PC-9 (cell line): ENCODE data around the gene MLEC. TPM values are rescaled to one million over a fixed set of nuclear protein-coding genes. Genes with fewer than 3 reads are reported as not detected.

Source experiments
- BruUV-seq: library from RNA; stranded (reverse); fragments of 400-500 nt; replicated peaks from 2 replicates; lab custom pipeline; 2021; lab: Mats Ljungman, UMichigan
- CTCF ChIA-PET: fragments of 300-600 bp; sonication (Branson Sonifier 250); formaldehyde crosslinking; loops from one replicate; lab custom pipeline; 2022; ENCODE audit warnings: antibody characterized with exemption; lab: Charles Lee
- POLR2A ChIA-PET: fragments of 300-600 bp; sonication (Branson Sonifier 250); formaldehyde crosslinking; loops from one replicate; lab custom pipeline; 2022; ENCODE audit warnings: antibody characterized with exemption; ENCODE audit not compliant: unreplicated experiment; lab: Charles Lee
- DNase-seq, 2 experiments: peaks; one replicate each; pipeline versions ENCODE4 v3.0.0 to v3.0.0-alpha.2; 2015 to 2022; ENCODE audit warnings: mixed read lengths in 1 of 2
- H2AFZ ChIP-seq: fragments of 200-600 bp; sonication (generic); 2 replicates; pipeline ENCODE4 v1.8.1; 2017; ENCODE audit warnings: antibody characterized with exemption
- H3F3A ChIP-seq: fragments of 200-600 bp; sonication (generic); 2 replicates; pipeline ENCODE4 v1.8.1; 2017; ENCODE audit warnings: antibody characterized with exemption, mild to moderate bottlenecking, low read depth; ENCODE audit not compliant: insufficient read depth
- H3K27ac ChIP-seq: fragments of 200-600 bp; sonication (generic); 2 replicates; pipeline ENCODE4 v1.6.1; 2016; ENCODE audit warnings: mixed run types
- H3K27me3 ChIP-seq: fragments of 200-600 bp; sonication (generic); 2 replicates; pipeline ENCODE4 v1.6.1; 2016; ENCODE audit warnings: low read depth, mixed run types; ENCODE audit not compliant: insufficient read depth
- H3K36me3 ChIP-seq: fragments of 200-600 bp; sonication (generic); 2 replicates; pipeline ENCODE4 v1.6.1; 2016; ENCODE audit warnings: low read depth, mixed run types
- H3K4me1 ChIP-seq: fragments of 200-600 bp; sonication (generic); replicated peaks from 2 replicates; pipeline ENCODE4 v1.6.1; 2016; ENCODE audit warnings: mixed run types; ENCODE audit not compliant: insufficient read depth
- H3K4me2 ChIP-seq: fragments of 200-600 bp; sonication (generic); 2 replicates; pipeline ENCODE4 v1.6.1; 2017; ENCODE audit warnings: mixed run types
- H3K4me3 ChIP-seq: fragments of 200-600 bp; sonication (generic); 2 replicates; pipeline ENCODE4 v1.6.1; 2016; ENCODE audit warnings: mixed run types
- H3K79me2 ChIP-seq: fragments of 200-600 bp; sonication (generic); 2 replicates; pipeline ENCODE4 v1.6.1; 2017; ENCODE audit warnings: low read depth, mixed run types
- H3K9me2 ChIP-seq: fragments of 200-600 bp; sonication (generic); 2 replicates; pipeline ENCODE4 v1.8.1; 2017; ENCODE audit warnings: mild to moderate bottlenecking; ENCODE audit not compliant: insufficient read depth
- H3K9me3 ChIP-seq: fragments of 200-600 bp; sonication (generic); 2 replicates; pipeline ENCODE4 v1.8.1; 2016; ENCODE audit warnings: low read depth; ENCODE audit not compliant: insufficient read depth
- H4K20me1 ChIP-seq: fragments of 200-600 bp; sonication (generic); 2 replicates; pipeline ENCODE4 v1.8.1; 2017; ENCODE audit not compliant: insufficient read depth
- EZH2 ChIP-seq: fragments of 200-600 bp; sonication (generic); IDR thresholded peaks from 2 replicates; pipeline ENCODE4 v1.8.0; 2017; ENCODE audit warnings: antibody characterized with exemption, low read depth
- intact Hi-C: fragments of 100-400 bp; cut with micrococcal nuclease; formaldehyde crosslinking; loops from one replicate; pipeline ENCODE4 v1.10.0; 2022; ENCODE audit not compliant: unreplicated experiment
- total RNA-seq: library from RNA; stranded (reverse); gene quantifications from 2 replicates; pipeline ENCODE4 v1.2.3, GENCODE V29; 2021
- TF ChIP-seq, protein P1 (sequence below): fragments of 200-600 bp; sonication (generic); conservative IDR thresholded peaks from 2 replicates; pipeline ENCODE4 v1.6.1; 2017; ENCODE audit warnings: mixed run types, antibody characterized with exemption, mild to moderate bottlenecking, moderate library complexity

Gene MLEC
- total RNA-seq, 1 experiment from 2014 or later = 131 TPM

DNA sequence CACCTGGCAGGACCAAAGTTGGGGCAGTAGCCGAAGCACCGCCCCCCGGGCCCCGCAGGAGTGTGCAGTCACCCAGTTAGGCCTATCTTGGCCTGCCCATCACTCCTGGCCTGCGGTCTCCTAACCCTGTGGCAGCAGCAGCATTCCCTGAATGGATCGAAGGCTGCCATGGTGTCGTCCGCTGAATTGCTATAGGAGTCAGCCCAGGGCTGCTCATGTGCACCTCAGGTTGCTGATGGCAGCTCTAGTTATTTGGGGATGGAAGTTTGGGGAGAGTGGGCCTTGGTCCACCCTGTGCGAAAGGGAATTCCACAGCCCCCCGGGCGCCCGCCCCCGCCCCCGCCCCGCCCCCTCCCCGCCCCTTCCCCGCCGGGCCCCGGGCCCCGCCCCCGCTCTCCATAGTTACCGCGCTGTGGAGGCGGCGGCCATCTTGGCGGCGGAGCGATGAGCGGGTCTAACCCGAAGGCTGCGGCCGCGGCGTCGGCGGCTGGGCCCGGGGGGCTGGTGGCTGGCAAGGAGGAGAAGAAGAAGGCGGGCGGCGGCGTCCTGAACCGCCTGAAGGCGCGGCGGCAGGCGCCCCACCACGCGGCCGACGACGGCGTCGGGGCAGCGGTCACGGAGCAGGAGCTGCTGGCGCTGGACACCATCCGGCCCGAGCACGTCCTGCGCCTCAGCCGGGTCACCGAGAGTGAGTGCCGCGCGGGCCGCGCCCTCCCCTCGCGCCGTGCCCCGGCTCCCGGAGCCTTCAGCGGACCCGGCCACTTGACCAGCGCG lies 23.3 kb downstream of the MLEC start, which contains the start of gene UNC119B:
Gene UNC119B (plus strand): TSS at position 428 of the 774 bp plus-strand sequence. CDS start 17 bp downstream, at position 445.
- Histone ChIP-seq H2AFZ (peak within 1 kb of the TSS; percentile 88), H3K4me3 (peak within 1 kb of the TSS; percentile 87), H3F3A (peaks cover 8% of the 10 kb centered on the region; the same call in 1 of the 2 replicates), H3K4me1 (peaks cover 7% of the 10 kb centered on the region; the same call in 1 of the 2 replicates), H4K20me1 (peaks cover 4% of the 10 kb centered on the region; the same call in 1 of the 2 replicates), H3K9me2 (no peaks in the 10 kb centered on the region), H3K27me3 (no peaks in the 10 kb centered on the region), H3K36me3 (no peaks in the 10 kb centered on the region), H3K4me2 (peak within 1 kb of the TSS; percentile 93), H3K79me2 (peaks cover 20% of the 10 kb centered on the region), H3K27ac (no peak within 1 kb of the TSS; the same call in 1 of the 2 replicates), H3K9me3 (no peaks in the 10 kb centered on the region)
- DNase-seq = peak in 1 of 2 experiments; percentile 63
- intact Hi-C loops = loop anchor here (5.0 kb wide), 2 partner anchors 147 to 262 kb away; no protein-coding TSS in a partner anchor
- ChIA-PET CTCF (interaction anchor here (0.6 kb wide), 1 partner anchor 256 kb away, joined by 5 read pairs; no protein-coding TSS in a partner anchor), POLR2A (interaction anchor here (0.6 kb wide), 1 partner anchor 160 kb away, joined by 20 read pairs; no protein-coding TSS in a partner anchor)
- TF ChIP-seq EZH2 = no peak
- no TSS peak for BruUV-seq

DNA sequence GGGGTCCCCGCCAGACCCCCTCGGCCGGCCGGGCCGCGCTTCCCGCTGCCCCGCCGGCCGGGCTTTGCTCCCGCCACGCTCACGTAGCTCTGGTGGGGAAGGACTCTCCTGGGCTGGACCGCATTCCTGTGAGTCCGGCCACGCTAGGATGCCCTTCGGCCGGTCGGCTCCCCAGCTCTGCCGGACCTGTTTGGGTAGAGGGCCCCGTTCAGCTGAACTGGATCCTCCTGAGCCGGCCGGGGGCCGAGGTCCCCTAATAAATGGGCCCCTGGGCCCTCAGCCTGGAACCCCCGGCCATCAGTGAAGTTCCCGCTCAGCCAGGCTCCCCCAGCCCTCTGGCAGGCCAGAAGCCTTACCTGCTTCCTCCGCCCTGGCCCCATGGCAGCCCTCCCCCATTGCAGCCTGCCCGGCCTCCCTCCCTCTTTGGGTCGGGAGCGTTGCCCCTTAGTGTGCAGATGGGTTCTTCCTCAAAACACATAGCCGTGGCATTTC lies 23.9 kb downstream of the MLEC start:
- Histone ChIP-seq H3K4me3 (peak overlapping the region; percentile 87), H2AFZ (peak overlapping the region; percentile 88), H3K4me1 (peaks cover 7% of the 10 kb centered on the region; the same call in 1 of the 2 replicates), H3F3A (peaks cover 8% of the 10 kb centered on the region; the same call in 1 of the 2 replicates), H3K4me2 (peak overlapping the region; percentile 93), H3K27me3 (no peaks in the 10 kb centered on the region), H3K36me3 (0 out of 2 replicates have a peak, but pooled peaks cover 2% of the 10 kb centered on the region), H3K9me2 (no peaks in the 10 kb centered on the region), H3K9me3 (no peaks in the 10 kb centered on the region), H3K79me2 (peaks cover 20% of the 10 kb centered on the region), H4K20me1 (peaks cover 4% of the 10 kb centered on the region; the same call in 1 of the 2 replicates), H3K27ac (no peak overlapping the region; the same call in 1 of the 2 replicates)
- TF ChIP-seq, protein P1, sequence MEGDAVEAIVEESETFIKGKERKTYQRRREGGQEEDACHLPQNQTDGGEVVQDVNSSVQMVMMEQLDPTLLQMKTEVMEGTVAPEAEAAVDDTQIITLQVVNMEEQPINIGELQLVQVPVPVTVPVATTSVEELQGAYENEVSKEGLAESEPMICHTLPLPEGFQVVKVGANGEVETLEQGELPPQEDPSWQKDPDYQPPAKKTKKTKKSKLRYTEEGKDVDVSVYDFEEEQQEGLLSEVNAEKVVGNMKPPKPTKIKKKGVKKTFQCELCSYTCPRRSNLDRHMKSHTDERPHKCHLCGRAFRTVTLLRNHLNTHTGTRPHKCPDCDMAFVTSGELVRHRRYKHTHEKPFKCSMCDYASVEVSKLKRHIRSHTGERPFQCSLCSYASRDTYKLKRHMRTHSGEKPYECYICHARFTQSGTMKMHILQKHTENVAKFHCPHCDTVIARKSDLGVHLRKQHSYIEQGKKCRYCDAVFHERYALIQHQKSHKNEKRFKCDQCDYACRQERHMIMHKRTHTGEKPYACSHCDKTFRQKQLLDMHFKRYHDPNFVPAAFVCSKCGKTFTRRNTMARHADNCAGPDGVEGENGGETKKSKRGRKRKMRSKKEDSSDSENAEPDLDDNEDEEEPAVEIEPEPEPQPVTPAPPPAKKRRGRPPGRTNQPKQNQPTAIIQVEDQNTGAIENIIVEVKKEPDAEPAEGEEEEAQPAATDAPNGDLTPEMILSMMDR = no peak
- no peak for TF ChIP-seq EZH2
- CTCF ChIA-PET = interaction anchor here (0.6 kb wide), 1 partner anchor 257 kb away, joined by 5 read pairs; no protein-coding TSS in a partner anchor
- POLR2A ChIA-PET = interaction anchor here (0.6 kb wide), 1 partner anchor 161 kb away, joined by 20 read pairs; no protein-coding TSS in a partner anchor
- intact Hi-C loops = loop anchor here (5.0 kb wide), 2 partner anchors 146 to 261 kb away; no protein-coding TSS in a partner anchor
- BruUV-seq = no TSS peak
- DNase-seq = peak in 1 of 2 experiments; percentile 22

DNA sequence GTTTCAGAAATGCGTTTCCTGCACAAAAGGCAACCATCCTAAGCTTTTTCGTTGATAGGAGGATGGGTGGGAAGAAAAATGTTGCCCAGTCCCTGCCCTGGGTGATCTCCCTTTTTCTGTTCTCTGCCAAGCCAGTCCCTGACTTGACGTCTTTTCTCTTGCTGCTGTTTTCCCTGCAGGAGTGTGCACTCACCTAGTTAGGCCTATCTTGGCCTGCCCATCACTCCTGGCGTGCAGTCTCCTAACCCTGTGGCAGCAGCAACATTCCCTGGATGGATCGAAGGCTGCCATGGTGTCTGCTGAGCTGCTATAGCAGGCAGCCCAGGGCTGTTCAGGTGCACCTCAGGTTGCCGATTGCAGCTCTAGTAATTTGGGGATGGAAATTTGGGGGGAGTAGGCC lies 24.5 kb downstream of the MLEC start:
- ChIA-PET CTCF (interaction anchor here (0.7 kb wide), 1 partner anchor 9 kb away, joined by 3 read pairs; no protein-coding TSS in a partner anchor), POLR2A (no interaction called here)
- DNase-seq = no peak
- 0 out of 2 replicates have a peak, but pooled peaks cover 7% of the 10 kb centered on the region for H3K4me1 ChIP-seq
- no peaks in the 10 kb centered on the region for H3K9me3 ChIP-seq
- H3K27ac ChIP-seq = no peak overlapping the region
- H3K4me3 ChIP-seq = peak overlapping the region; percentile 87
- H3K36me3 ChIP-seq = 0 out of 2 replicates have a peak, but pooled peaks cover 5% of the 10 kb centered on the region
- no peak for TF ChIP-seq EZH2
- H3K9me2 ChIP-seq = no peaks in the 10 kb centered on the region
- peaks cover 4% of the 10 kb centered on the region; the same call in 1 of the 2 replicates for H4K20me1 ChIP-seq
- H3K4me2 ChIP-seq = peak overlapping the region; percentile 93
- no peaks in the 10 kb centered on the region for H3K27me3 ChIP-seq
- H3F3A ChIP-seq = peaks cover 8% of the 10 kb centered on the region; the same call in 1 of the 2 replicates
- peak overlapping the region; percentile 88 for H2AFZ ChIP-seq
- TSS peak; percentile 33 for BruUV-seq
- intact Hi-C loops = loop anchor here (5.0 kb wide), 2 partner anchors 146 to 261 kb away; no protein-coding TSS in a partner anchor
- H3K79me2 ChIP-seq = peaks cover 20% of the 10 kb centered on the region
